Middle frontal gyrus (tissue), 1 donor: ENCODE measurements around the gene CHP2.
"Not testable (repeated sequence)": the region's sequence is repeated elsewhere in the genome, so short reads cannot be mapped to it uniquely, and the experiment has no call there.

Source experiments
- DNase-seq: peaks from one replicate; pipeline ENCODE4 v3.0.0-alpha.2; 2015; ENCODE audit warnings: low spot score; ENCODE audit errors: extremely low spot score

The CHP2 gene

GRCh38 chr16:23745263-23745662 lies 9.6 kb upstream of the CHP2 start:
- DNase-seq = no peak

- DNase-seq = no peak
These were observed 6.2 kb upstream of the CHP2 start for GRCh38 chr16:23748630-23749029.

GRCh38 chr16:23751053-23751452 lies 3.8 kb upstream of the CHP2 start:
- DNase-seq = not testable (repeated sequence)

- no peak for DNase-seq
These were observed 775 bp upstream of the CHP2 start for GRCh38 chr16:23753908-23754593.

DNA sequence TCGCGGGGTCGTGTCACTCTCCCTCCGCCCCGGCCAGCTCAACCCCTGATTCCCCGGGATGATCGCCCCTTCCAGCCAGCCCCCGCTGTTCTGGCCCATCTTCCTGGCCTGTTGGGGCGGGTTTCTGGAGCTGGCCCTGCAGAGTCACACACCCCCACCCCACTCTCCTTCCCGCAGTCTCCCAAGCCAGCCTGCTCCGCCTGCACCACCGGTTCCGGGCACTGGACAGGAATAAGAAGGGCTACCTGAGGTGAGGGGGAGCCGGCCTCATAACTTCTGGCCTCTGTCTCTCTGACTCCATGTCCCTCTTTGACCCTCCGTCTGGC lies 621 bp downstream of the CHP2 start:
- DNase-seq = no peak

- DNase-seq = no peak
These were observed 2.3 kb downstream of the CHP2 start for GRCh38 chr16:23757116-23757515.

- DNase-seq = no peak
These were observed 3.3 kb downstream of the CHP2 start for GRCh38 chr16:23757937-23758619.

DNA sequence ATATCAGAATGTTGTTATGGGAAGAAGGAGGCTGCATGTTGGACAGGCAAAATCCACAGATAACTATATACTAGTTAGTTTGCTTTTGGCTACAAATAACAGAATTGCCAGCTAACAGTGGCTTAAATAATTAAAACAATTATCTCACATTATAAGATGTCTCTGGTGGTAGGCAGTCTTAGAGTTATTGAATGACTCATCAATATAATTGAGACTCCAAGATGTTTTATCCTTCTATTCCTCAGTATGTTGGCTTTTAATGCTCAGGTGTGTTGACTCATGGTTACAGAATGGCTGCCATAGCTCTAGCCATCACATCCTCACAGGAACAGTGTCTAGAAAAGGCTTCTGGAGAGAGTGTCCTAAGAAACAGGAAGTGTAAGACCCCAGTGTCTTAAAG lies 11.1 kb downstream of the CHP2 start:
- DNase-seq = no peak

- no peak for DNase-seq
These were observed 13.8 kb downstream of the CHP2 start for GRCh38 chr16:23768581-23768980.

GRCh38 chr16:23771027-23771426 lies 16.2 kb downstream of the CHP2 start:
- DNase-seq = no peak

DNA sequence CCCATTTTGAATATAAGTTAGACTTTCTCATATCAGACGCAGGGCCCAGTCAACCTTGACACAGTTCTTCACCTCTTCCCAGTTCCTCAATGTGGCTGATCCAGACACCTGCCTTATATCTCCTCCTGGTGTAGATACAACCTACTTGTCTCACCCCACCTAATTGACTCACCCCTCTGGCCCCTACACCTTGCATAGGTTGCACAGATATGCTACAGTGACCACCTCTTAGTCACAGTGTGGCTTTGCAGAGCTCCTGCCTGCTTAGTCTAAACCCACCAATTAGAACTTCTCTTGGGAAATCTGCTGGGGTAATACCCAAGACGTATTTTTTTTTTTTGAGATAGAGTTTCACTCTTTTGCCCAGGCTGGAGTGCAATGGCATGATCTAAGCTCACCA lies 16.8 kb downstream of the CHP2 start:
- no peak for DNase-seq

DNA sequence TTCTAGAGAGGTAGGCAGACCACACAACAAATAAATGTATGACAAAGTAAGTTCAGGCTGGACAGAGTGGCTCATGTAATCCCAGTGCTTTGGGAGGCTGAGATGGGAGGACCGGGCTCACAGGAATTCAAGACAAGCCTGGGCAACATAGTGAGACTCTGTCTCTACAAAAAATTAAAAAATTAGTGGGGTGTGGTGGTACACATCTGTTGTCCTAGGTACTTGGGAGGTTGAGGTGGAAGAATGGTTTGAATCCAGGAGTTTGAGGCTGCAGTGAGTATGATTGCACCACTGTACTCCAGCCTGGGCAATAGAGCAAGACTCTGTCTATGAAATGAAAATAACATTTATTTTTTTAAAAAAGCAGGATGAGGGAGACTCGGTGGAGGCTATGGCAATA lies 18.5 kb downstream of the CHP2 start:
- DNase-seq = no peak

DNA sequence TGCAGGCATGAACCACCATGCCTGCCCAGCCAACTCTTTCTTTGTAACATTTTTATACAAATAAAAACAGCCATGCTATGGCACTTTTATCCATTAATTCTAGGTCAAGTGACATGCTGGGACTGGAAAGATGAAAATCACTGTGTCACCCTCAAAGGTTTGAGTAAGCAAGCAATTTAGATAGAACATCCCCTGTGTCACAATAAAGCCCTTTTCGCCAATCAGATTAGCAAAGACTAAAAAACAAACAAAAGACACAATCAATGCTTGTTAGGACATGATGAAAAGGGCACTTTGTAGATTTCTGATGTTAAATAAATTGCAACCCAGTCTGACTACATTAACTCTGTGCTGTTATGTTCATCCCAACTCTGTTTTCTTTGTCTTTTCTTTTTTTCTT lies 26.4 kb downstream of the CHP2 start:
- no peak for DNase-seq

DNA sequence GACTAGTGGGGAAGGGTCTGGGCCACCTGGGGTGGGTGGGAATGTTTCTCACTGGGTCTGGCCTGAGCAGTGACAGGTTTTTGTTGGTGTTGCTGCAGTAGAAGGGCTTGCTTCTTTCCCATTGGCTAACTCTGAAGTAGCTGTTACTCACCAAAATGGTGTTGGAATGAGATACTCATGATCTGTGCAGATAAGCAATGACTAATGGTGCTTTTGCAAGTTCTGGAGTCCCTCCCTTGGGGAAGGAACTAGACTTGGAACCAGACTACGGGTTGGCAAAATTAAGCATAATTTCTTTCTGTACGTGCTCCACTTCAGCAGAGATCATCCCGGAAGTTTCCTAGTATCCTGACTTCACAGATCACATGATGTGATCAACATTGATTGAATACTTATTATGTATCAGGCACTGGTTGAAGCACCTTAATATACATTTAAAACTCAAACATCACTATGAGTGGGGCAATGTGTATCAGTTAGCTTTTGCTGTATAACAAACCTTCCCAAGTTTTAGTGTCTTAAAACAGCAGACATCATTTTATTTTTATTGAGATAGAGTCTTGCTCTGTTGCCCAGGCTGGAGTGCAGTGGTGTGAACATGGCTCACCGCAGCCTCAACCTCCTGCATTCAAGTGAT lies 30.1 kb downstream of the CHP2 start:
- DNase-seq = no peak

DNA sequence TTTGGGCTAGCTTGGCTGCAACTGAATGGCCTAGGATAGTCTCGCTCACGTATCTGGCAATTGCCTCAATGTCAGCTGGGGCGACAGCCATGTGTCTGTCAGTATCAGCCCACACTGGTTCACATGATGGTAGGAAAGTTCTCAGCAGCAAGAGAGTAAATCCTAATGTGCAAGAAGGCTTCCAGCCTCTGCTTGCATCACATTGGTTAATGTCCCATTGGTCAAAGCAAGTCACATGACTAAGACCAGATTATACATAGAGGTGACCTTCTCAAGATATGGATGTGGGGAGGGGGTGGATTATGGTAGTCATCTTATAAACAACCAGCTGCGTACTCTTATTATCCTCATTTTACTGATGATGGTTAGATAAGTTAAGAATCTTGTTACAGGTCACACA lies 31.0 kb downstream of the CHP2 start:
- DNase-seq = no peak

DNA sequence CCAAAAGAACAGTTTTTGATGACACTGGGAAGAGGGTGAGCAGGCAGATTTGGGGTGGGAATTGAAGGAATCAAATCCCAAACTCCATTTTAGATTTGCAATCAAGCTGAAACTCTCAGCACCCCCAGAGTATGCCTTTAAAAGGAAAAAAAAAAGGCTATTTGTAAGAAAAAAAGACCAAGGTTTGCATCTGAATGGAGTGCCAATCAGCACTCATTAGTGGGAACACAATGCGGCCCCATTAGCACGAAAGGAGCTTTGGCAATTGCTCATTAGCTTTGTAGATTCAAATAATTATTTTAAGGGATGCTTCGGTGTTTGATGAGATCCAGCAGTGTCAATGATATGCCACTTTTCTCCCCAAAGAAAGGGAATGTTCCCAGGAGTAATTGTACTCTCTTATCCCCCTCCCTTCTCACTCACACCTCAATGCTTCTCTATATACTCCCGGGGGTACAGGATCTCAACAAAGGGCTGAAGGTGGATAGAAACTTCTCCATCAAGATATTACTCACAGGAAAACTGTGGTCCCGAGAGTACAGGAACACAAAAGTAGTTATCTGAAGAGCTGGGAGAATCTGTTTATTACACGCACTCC lies 32.2 kb downstream of the CHP2 start:
- no peak for DNase-seq

- DNase-seq = no peak
These were observed 33.9 kb downstream of the CHP2 start for GRCh38 chr16:23788685-23789084.

- DNase-seq = no peak
These were observed 40.6 kb downstream of the CHP2 start for GRCh38 chr16:23795378-23795777.

DNA sequence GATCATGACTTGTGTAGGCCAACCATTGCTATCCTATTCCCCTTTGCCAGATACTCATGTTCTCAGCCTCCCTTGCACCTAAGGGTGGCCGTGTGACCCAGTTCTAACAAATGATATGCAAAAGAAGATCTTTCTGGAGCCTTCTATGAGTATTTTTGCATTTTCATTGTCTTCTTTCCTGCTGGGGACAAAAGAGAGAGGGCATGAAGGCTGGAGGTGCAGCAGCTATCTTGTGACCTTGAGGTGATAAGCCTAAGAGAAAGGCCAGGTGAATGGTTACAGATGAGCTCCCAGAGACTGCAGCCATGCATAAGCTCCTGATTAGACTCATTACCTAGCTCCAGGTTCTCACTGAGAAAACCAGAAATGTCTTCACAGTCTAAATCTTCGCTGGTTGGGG lies 42.1 kb downstream of the CHP2 start:
- no peak for DNase-seq

- peak; percentile 62 for DNase-seq
These were observed 46.6 kb downstream of the CHP2 start for GRCh38 chr16:23801378-23801777.

GRCh38 chr16:23802776-23803175 lies 48.0 kb downstream of the CHP2 start:
- no peak for DNase-seq

GRCh38 chr16:23803591-23804123 lies 48.8 kb downstream of the CHP2 start:
- DNase-seq = no peak
